Right lobe of liver (tissue), 4 donors: ENCODE data around the gene ODF2.

Source experiments
- CTCF ChIP-seq, 4 donors: fragments of 200-600 bp in 3 of 4; fragments of 450-650 bp in 1 of 4; IDR thresholded peaks; one replicate each; pipeline versions ENCODE4 v1.5.1 to v1.8.0; 2016 to 2022; ENCODE audit warnings: antibody characterized with exemption in 4 of 4, mild to moderate bottlenecking in 2 of 4
- POLR2A ChIP-seq: fragments of 450-650 bp; IDR thresholded peaks from one replicate; pipeline ENCODE4 v1.6.1; 2017; ENCODE audit warnings: antibody characterized with exemption, mild to moderate bottlenecking
- donor health status: DM: no; HTN: no; CAD: no.
- donor health status: DM: no; HTN: no; CAD: no.
- donor health status: DM: no; HTN: yes; CAD: no.

GRCh38 chr9:128486201-128486600 is 30.4 kb downstream of the ODF2 start:
- TF ChIP-seq CTCF (IDR thresholded peaks at IDR 0.05), result no peak
- TF ChIP-seq POLR2A, result no peak
